K562 (cell line): ENCODE measurements around the gene GPHA2. TPM values are rescaled to one million over a fixed set of nuclear protein-coding genes. Genes with fewer than 3 reads are reported as not detected.

Source experiments
- CTBP1 ChIP-seq: fragments of 450-650 bp; IDR thresholded peaks from 2 replicates; pipeline ENCODE4 v1.6.1; 2016; ENCODE audit warnings: borderline replicate concordance
- KHSRP ChIP-seq: fragments of 450-650 bp; IDR thresholded peaks from 2 replicates; pipeline ENCODE4 v1.6.1; 2017
- RBM15 ChIP-seq: fragments of 200-400 bp; formaldehyde crosslinking; IDR thresholded peaks from 2 replicates; pipeline ENCODE4 v1.6.1; 2018; ENCODE audit warnings: mild to moderate bottlenecking, low read length, moderate library complexity; ENCODE audit not compliant: insufficient read depth
- polyA plus RNA-seq, 8 experiments: library from polyadenylated mRNA; depleted of rRNA in 4 of 8; stranded (reverse) in 5 of 8; unstranded in 3 of 8; fragments of >200 nt; fragmentation: Nextera tagmentation in 2 of 8; fragmentation: Illumina TruSeq in 1 of 8; extraction: Ambion mirVana in 2 of 8; extraction: Trizol in 1 of 8; gene quantifications; 2 replicates each; pipeline versions ENCODE4 v1.2.1 to v1.2.3, GENCODE V29; 2011 to 2014; ENCODE audit warnings: inconsistent platforms in 1 of 8, missing spikeins in 1 of 8
- total RNA-seq, 7 experiments: library from RNA; depleted of rRNA in 6 of 7; stranded (reverse); fragments of >200 nt in 6 of 7; fragmentation: Illumina TruSeq in 2 of 7; extraction: Trizol in 2 of 7; gene quantifications; 2 replicates each; pipeline versions ENCODE4 v1.2.1 to v1.2.3, GENCODE V29; 2011 to 2021; ENCODE audit warnings: low replicate concordance in 1 of 7
- TF ChIP-seq, protein P1 (sequence below), 2 experiments: fragments of 450-650 bp; IDR thresholded peaks; 2 replicates each; pipeline ENCODE4 v1.6.1; 2016; ENCODE audit warnings: mild to moderate bottlenecking in 2 of 2, borderline replicate concordance in 1 of 2, low read depth in 1 of 2, moderate library complexity in 1 of 2
- TF ChIP-seq, protein P2 (sequence below): fragments of 450-650 bp; IDR thresholded peaks from 2 replicates; pipeline ENCODE4 v1.6.1; 2018; ENCODE audit not compliant: partially characterized antibody

The GPHA2 gene
- total and polyA plus RNA-seq, 9 of the 15 experiments (the other 6 are each of a cell fraction or from before 2014, with no cell fraction given) = 0.17 to 0.22 TPM; not detected in 7

DNA sequence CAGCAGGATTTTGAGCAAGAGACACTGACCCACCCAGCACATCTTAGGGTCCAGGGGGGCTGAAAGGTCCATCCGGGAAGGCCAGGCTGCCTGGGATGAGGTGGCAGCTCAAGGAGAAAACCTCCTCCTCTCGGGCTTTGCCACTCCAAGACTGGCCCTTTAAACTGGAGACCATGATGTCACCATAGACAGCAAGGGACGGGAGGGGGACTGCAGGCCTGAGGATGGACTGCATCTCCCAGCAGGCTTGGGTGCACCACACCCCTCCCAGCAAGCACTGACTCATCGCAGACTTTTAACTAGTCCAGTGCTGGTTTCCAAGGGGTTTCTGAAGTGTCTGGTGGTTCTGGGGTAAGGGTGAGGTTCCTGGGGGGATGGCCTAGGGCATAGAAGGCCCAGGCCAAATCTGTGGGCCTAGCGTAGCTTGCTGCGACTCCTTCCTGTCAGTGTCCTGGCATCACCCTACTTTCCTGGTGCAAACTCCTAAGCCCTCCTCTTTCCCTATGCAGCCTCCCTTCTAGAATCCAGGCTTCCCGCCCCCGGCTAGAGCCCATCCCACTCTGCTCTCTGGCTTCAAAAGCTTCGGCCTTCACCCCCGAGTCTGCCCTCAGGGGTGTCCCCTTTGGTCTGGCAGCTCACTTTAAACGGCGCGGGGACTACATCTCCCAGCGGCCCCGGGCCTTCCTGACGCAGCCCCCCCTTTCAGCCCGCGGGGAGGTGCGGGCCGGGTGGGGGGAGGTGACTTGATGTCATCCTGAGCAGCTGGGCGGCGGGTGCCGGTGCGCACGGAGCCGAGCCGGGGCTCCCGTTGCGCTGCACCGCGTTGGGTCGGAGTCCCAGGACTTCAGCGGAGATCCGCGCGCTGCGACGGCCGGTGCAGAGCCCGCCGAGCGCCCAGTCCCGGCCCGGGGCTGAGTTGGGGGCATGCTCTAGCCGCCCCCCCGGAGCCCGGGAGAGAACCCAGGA lies 11.5 kb downstream of the GPHA2 start, which contains the start of gene PPP2R5B (continued):
- TF ChIP-seq, protein P1, sequence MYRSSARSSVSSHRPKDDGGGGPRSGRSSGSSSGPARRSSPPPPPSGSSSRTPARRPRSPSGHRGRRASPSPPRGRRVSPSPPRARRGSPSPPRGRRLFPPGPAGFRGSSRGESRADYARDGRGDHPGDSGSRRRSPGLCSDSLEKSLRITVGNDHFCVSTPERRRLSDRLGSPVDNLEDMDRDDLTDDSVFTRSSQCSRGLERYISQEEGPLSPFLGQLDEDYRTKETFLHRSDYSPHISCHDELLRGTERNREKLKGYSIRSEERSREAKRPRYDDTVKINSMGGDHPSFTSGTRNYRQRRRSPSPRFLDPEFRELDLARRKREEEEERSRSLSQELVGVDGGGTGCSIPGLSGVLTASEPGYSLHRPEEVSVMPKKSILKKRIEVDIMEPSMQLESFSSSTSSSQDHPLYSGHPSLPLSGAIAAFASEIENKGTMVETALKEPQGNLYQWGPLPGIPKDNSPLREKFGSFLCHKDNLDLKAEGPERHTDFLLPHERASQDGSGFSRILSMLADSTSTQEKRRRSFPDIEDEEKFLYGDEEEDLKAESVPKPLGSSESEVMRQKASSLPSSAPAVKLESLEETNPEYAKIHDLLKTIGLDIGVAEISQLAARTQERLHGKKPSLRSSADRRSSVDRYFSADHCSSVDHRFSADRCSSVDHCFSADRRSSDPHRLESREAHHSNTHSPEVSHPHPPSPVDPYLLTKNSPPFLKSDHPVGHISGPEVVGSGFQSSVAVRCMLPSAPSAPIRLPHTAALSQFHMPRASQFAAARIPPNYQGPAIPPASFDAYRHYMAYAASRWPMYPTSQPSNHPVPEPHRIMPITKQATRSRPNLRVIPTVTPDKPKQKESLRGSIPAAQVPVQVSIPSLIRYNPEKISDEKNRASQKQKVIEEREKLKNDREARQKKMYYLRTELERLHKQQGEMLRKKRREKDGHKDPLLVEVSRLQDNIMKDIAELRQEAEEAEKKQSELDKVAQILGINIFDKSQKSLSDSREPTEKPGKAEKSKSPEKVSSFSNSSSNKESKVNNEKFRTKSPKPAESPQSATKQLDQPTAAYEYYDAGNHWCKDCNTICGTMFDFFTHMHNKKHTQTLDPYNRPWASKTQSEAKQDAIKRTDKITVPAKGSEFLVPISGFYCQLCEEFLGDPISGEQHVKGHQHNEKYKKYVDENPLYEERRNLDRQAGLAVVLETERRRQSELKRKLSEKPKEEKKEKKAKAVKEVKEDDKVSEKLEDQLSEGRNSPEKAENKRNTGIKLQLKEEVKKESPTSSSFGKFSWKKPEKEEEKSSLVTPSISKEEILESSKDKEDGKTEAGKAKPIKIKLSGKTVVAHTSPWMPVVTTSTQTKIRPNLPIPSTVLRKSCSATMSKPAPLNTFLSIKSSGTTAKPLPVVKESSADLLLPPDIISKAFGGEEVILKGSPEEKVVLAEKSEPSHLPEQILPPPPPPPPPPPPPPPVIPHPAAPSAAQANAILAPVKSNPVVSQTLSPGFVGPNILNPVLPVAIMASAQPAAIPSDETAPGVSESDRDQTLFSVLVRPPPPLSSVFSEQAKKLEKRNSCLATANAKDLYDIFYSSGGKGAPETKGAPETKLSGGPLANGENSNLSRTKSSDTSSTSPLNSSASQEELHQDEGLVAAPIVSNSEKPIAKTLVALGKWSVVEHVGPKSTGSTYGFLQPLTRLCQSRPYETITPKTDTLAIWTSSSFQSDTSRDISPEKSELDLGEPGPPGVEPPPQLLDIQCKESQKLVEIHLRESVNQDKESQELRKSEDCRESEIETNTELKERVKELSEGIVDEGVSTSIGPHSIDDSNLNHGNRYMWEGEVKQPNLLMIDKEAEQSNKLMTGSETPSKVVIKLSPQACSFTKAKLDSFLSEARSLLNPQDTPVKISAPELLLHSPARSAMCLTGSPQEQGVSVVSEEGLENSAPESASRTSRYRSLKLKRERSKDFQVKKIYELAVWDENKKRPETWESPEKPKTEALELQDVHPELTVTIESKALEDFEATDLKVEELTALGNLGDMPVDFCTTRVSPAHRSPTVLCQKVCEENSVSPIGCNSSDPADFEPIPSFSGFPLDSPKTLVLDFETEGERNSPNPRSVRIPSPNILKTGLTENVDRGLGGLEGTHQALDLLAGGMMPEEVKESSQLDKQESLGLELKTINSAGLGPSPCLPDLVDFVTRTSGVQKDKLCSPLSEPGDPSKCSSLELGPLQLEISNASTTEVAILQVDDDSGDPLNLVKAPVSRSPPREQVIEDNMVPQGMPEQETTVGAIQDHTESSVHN (IDR thresholded peaks at IDR 0.05; ENCODE audit: borderline replicate concordance in 1 of 2, low read depth in 1 of 2) = 0 out of 4 replicates have a peak, but pooled peaks of 1 of the 2 experiments have one; percentile 50
- no peak for TF ChIP-seq RBM15
- no peak; the same call in none of the 2 replicates for TF ChIP-seq CTBP1
- TF ChIP-seq, protein P2, sequence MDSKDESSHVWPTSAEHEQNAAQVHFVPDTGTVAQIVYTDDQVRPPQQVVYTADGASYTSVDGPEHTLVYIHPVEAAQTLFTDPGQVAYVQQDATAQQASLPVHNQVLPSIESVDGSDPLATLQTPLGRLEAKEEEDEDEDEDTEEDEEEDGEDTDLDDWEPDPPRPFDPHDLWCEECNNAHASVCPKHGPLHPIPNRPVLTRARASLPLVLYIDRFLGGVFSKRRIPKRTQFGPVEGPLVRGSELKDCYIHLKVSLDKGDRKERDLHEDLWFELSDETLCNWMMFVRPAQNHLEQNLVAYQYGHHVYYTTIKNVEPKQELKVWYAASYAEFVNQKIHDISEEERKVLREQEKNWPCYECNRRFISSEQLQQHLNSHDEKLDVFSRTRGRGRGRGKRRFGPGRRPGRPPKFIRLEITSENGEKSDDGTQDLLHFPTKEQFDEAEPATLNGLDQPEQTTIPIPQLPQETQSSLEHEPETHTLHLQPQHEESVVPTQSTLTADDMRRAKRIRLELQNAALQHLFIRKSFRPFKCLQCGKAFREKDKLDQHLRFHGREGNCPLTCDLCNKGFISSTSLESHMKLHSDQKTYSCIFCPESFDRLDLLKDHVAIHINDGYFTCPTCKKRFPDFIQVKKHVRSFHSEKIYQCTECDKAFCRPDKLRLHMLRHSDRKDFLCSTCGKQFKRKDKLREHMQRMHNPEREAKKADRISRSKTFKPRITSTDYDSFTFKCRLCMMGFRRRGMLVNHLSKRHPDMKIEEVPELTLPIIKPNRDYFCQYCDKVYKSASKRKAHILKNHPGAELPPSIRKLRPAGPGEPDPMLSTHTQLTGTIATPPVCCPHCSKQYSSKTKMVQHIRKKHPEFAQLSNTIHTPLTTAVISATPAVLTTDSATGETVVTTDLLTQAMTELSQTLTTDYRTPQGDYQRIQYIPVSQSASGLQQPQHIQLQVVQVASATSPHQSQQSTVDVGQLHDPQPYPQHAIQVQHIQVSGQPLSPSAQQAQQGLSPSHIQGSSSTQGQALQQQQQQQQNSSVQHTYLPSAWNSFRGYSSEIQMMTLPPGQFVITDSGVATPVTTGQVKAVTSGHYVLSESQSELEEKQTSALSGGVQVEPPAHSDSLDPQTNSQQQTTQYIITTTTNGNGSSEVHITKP = peak; percentile 68
- TF ChIP-seq KHSRP = peak; percentile 53; the same call in 1 of the 2 replicates
